ENCODE measurements around the gene LY6G5B. TPM values are rescaled to one million over a fixed set of nuclear protein-coding genes. Genes with fewer than 3 reads are reported as not detected.
A peak's percentile ranks its signal among the peaks of the same experiment; 100 is the strongest.

LY6G5B gene
- total and polyA plus RNA-seq, 7 donors = 1.7 to 8.4 (median 2.9) TPM

DNA sequence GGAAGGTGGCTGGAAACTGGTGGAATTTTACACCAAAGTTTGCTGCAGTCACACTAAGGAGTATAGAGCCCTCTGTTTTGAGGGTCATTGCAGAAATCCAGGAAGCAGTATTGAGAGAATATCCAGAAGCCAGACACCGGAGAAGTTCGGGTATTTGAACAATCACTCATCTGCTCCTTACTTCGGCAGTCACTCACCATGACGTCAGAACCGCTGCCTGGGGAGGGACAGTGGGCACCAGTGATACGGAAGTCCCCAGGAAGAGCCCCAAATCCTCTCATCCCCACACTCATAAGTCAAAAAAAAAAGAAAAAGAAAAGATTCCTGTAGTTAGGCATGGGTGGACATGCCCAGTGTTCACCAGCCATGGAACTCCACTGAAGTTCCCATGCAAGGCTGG, 7.1 kb downstream of the LY6G5B start:
- TF ChIP-seq, protein P1, sequence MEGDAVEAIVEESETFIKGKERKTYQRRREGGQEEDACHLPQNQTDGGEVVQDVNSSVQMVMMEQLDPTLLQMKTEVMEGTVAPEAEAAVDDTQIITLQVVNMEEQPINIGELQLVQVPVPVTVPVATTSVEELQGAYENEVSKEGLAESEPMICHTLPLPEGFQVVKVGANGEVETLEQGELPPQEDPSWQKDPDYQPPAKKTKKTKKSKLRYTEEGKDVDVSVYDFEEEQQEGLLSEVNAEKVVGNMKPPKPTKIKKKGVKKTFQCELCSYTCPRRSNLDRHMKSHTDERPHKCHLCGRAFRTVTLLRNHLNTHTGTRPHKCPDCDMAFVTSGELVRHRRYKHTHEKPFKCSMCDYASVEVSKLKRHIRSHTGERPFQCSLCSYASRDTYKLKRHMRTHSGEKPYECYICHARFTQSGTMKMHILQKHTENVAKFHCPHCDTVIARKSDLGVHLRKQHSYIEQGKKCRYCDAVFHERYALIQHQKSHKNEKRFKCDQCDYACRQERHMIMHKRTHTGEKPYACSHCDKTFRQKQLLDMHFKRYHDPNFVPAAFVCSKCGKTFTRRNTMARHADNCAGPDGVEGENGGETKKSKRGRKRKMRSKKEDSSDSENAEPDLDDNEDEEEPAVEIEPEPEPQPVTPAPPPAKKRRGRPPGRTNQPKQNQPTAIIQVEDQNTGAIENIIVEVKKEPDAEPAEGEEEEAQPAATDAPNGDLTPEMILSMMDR (IDR thresholded peaks at IDR 0.05) = no peak
- peaks cover 8% of the 10 kb centered on the region for H3K4me1 ChIP-seq
- ATAC-seq (no peak), DNase-seq (no peak)
- peaks cover 0 to 29% of the 10 kb centered on the region in 2 donors for H3K36me3 ChIP-seq (ENCODE audit: insufficient read depth in 1 of 2, low read depth in 1 of 2)
- H3K27ac ChIP-seq = no peak overlapping the region
- H3K27me3 ChIP-seq (ENCODE audit: insufficient read depth in 3 of 3, low read length in 2 of 3) = no peaks in the 10 kb centered on the region
- H3K9me3 ChIP-seq = no peaks in the 10 kb centered on the region
- intact Hi-C loops (cut with DNase I) = no loop called here
- no peak overlapping the region for H3K4me3 ChIP-seq
- 55 to 69% (median 64%) methylated on average over 6 of the region's 6 CpGs for whole genome bisulfite sequencing, 3 donors

DNA sequence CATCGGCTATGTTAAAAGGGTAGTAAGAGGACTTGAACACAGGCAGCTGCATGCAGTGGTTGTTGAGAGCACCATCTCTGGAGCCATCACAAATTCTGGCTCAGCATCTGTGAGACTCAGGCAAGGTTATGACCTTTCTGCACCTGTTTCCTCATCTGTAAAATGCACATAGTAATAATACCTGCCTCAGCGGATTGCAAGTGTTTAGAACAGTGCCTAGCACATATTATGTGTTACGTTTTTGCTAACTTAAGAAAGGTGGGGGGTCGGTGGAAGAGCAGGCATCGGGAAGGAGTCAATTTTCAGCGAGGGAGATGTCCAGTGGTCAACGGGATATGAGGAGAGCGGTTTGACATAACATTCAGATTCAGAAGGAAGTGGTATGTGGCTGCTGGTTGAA, 8.2 kb downstream of the LY6G5B start:
- Histone ChIP-seq H3K27me3 (ENCODE audit: insufficient read depth in 3 of 3, low read length in 2 of 3) (no peaks in the 10 kb centered on the region), H3K27ac (no peak overlapping the region), H3K36me3 (ENCODE audit: insufficient read depth in 1 of 2, low read depth in 1 of 2) (peaks cover 0 to 18% of the 10 kb centered on the region in 2 donors), H3K9me3 (no peaks in the 10 kb centered on the region), H3K4me1 (peaks cover 8% of the 10 kb centered on the region), H3K4me3 (no peak overlapping the region)
- TF ChIP-seq, protein P1 (IDR thresholded peaks at IDR 0.05) = no peak
- DNase-seq (no peak), ATAC-seq (no peak)
- 54 to 68% (median 57%) methylated on average over 8 of the region's 8 CpGs for WGBS, 3 donors
- intact Hi-C loops (cut with DNase I) = no loop called here

DNA sequence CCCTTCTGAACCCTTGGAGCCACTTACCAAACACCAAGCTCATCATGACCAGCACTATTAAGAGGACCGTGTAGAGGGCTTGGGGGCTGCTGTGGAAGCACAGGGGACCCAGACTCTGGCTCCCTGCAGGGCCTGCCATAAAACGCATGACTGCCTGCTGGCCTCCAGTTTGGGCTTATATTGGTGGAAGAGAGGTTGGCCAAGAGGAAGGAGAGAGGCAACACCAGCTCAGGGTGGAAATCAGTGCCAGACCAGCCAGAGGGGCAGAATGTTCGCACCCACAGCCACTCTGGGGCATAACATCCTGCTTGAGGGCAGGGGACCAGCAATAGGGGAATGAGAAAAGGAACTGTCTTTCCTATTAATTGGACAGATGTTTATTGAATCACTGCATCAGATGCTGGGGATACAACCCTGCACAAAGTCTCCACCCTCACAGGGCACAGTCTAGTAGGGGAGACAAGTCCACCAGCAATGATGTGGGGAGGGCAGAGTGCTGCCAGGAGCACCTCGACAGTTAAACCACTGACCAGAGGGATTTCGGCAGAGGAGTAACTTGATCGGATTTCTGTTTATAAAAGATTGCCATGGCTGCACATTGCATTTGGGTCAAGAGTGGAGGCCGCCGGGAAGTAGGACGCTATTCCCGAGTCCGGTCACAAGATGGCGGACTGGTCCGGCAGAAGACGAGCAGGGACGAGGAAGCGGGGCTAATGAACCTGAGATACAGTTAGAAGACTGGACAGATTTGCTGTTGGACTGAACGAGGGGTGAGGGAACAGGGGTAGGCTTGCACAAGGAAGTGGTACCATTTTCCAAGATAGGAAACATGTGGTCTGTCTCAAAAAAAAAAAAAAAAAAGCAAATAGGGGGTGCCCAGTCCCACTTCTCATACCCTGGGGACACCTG, 10.7 kb downstream of the LY6G5B start, which contains the start of gene LY6G5C:
LY6G5C (minus strand) TSS at position 842 of the 909 bp plus-strand sequence; CDS start at position 148, 694 bp downstream.
- DNase-seq (peak; percentile 82 to 91), ATAC-seq (peak; percentile 90 to 96 (median 94))
- Histone ChIP-seq H3K9me3 (no peaks in the 10 kb centered on the region), H3K27me3 (ENCODE audit: insufficient read depth in 3 of 3, low read length in 2 of 3) (no peaks in the 10 kb centered on the region), H3K4me3 (peak within 1 kb of the TSS; percentile 70), H3K27ac (peak within 1 kb of the TSS; percentile 13), H3K4me1 (peaks cover 8% of the 10 kb centered on the region), H3K36me3 (ENCODE audit: insufficient read depth in 1 of 2, low read depth in 1 of 2) (peaks cover 0 to 16% of the 10 kb centered on the region in 2 donors)
- 9 to 12% (median 11%) methylated on average over 17 of the region's 17 CpGs for WGBS, 3 donors
- intact Hi-C loops (cut with DNase I) = loop anchor here (2.0 to 10.0 kb wide), 6 partner anchors 87 to 272 kb away; partner anchors contain the start of gene NEU1 (in 1 of the 2)
- TF ChIP-seq, protein P1 (IDR thresholded peaks at IDR 0.05) = peak; percentile 71

DNA sequence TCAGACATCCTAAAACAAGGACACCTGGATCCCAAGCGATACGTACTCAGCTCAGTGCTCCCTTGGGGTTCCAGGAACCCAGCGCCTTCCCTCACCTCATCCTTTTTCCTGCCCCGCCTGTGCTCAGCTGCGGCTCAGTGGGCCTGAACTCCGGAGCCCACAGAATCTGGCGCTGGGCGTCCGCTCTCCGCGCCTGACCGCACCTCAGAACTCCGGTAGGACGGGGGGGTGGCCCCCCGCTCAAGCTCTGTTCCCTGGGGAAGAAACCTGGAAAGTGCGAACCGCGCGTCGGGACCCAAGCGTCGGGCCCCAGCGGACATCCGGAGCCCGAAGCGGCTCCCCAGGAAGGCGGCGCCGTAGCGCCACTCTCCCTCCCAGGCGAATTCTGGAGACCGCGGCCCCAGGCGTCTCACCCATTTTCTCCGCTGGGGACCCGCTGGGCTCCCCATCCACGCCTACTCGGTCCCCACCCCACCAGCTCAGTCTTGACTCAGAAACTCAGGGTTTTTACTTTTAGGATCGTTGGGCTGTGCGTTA, 11.4 kb downstream of the LY6G5B start:
- ATAC-seq (peak; percentile 45 to 76 (median 52)), DNase-seq (peak; percentile 36 to 67)
- H3K4me3 ChIP-seq = peak overlapping the region; percentile 70
- TF ChIP-seq, protein P1 (IDR thresholded peaks at IDR 0.05) = no peak
- H3K4me1 ChIP-seq = peaks cover 8% of the 10 kb centered on the region
- H3K36me3 ChIP-seq (ENCODE audit: insufficient read depth in 1 of 2, low read depth in 1 of 2) = peaks cover 0 to 23% of the 10 kb centered on the region in 2 donors
- intact Hi-C loops (cut with DNase I) = loop anchor here (2.0 to 10.0 kb wide), 6 partner anchors 86 to 271 kb away; partner anchors contain the start of gene NEU1 (in 1 of the 2)
- WGBS, 3 donors = 1 to 3% (median 1%) methylated on average over 40 of the region's 40 CpGs
- no peaks in the 10 kb centered on the region for H3K9me3 ChIP-seq
- no peaks in the 10 kb centered on the region for H3K27me3 ChIP-seq (ENCODE audit: insufficient read depth in 3 of 3, low read length in 2 of 3)
- H3K27ac ChIP-seq = peak overlapping the region; percentile 13
